Neuron (in vitro differentiated cells): ENCODE results near the gene WDFY4.

Experiments
- H2AFZ ChIP-seq: one replicate; pipeline ENCODE4 v1.6.1; 2013; ENCODE audit warnings: low read depth, mild to moderate bottlenecking, inconsistent platforms, low read length, moderate library complexity
- H3K27me3 ChIP-seq: one replicate; pipeline ENCODE4 v1.6.1; 2013; ENCODE audit warnings: low read length; ENCODE audit not compliant: insufficient read depth
- H3K36me3 ChIP-seq: one replicate; pipeline ENCODE4 v1.6.1; 2013; ENCODE audit warnings: low read length; ENCODE audit not compliant: insufficient read depth
- H3K4me1 ChIP-seq: one replicate; pipeline ENCODE4 v1.6.1; 2013; ENCODE audit warnings: low read length; ENCODE audit not compliant: insufficient read depth
- H3K4me3 ChIP-seq: 2 replicates; pipeline ENCODE4 v1.5.1; 2013; ENCODE audit warnings: mild to moderate bottlenecking, low read length, moderate library complexity
- H3K9me3 ChIP-seq: one replicate; pipeline ENCODE4 v1.6.1; 2013; ENCODE audit warnings: low read length

WDFY4 gene

GRCh38 chr10:48958598-48959190 lies 274.0 kb downstream of the WDFY4 start:
- Histone ChIP-seq H3K9me3 (no peaks in the 10 kb centered on the region), H3K36me3 (no peaks in the 10 kb centered on the region), H3K27me3 (no peaks in the 10 kb centered on the region), H3K4me3 (no peak overlapping the region), H3K4me1 (no peaks in the 10 kb centered on the region), H2AFZ (no peak overlapping the region)

GRCh38 chr10:48964038-48964437 lies 279.4 kb downstream of the WDFY4 start:
- no peaks in the 10 kb centered on the region for H3K27me3 ChIP-seq
- no peaks in the 10 kb centered on the region for H3K4me1 ChIP-seq
- H3K4me3 ChIP-seq, result no peak overlapping the region

GRCh38 chr10:48965460-48965859 lies 280.8 kb downstream of the WDFY4 start:
- no peaks in the 10 kb centered on the region for H3K27me3 ChIP-seq
- H3K4me1 ChIP-seq, result no peaks in the 10 kb centered on the region
- H3K36me3 ChIP-seq, result no peaks in the 10 kb centered on the region
- no peak overlapping the region for H3K4me3 ChIP-seq
- H3K9me3 ChIP-seq, result no peaks in the 10 kb centered on the region
- no peak overlapping the region for H2AFZ ChIP-seq

More at GRCh38 chr10:48964038-48964437, 279.4 kb downstream of the WDFY4 start:
- H3K9me3 ChIP-seq, result no peaks in the 10 kb centered on the region
- no peak overlapping the region for H2AFZ ChIP-seq
- H3K36me3 ChIP-seq, result no peaks in the 10 kb centered on the region

GRCh38 chr10:48968036-48968435 lies 283.4 kb downstream of the WDFY4 start:
- Histone ChIP-seq H3K9me3 (no peaks in the 10 kb centered on the region), H3K36me3 (no peaks in the 10 kb centered on the region)

GRCh38 chr10:48970046-48970445 lies 285.4 kb downstream of the WDFY4 start:
- H2AFZ ChIP-seq, result no peak overlapping the region
- H3K4me3 ChIP-seq, result no peak overlapping the region
- no peaks in the 10 kb centered on the region for H3K27me3 ChIP-seq
- no peaks in the 10 kb centered on the region for H3K36me3 ChIP-seq
- no peaks in the 10 kb centered on the region for H3K9me3 ChIP-seq
- H3K4me1 ChIP-seq, result no peaks in the 10 kb centered on the region

More at GRCh38 chr10:48968036-48968435, 283.4 kb downstream of the WDFY4 start:
- H3K27me3 ChIP-seq, result no peaks in the 10 kb centered on the region
- H3K4me3 ChIP-seq, result no peak overlapping the region
- no peak overlapping the region for H2AFZ ChIP-seq
- no peaks in the 10 kb centered on the region for H3K4me1 ChIP-seq

- Histone ChIP-seq H3K27me3 (no peaks in the 10 kb centered on the region), H3K4me1 (no peaks in the 10 kb centered on the region), H3K9me3 (no peaks in the 10 kb centered on the region), H2AFZ (no peak overlapping the region), H3K36me3 (no peaks in the 10 kb centered on the region), H3K4me3 (no peak overlapping the region)
Measured at GRCh38 chr10:48970654-48971053, 286.0 kb downstream of the WDFY4 start.

GRCh38 chr10:48973065-48973464 lies 288.4 kb downstream of the WDFY4 start:
- no peak overlapping the region for H2AFZ ChIP-seq

GRCh38 chr10:48974510-48975156 lies 290.0 kb downstream of the WDFY4 start:
- Histone ChIP-seq H2AFZ (no peak overlapping the region), H3K36me3 (no peaks in the 10 kb centered on the region), H3K9me3 (no peaks in the 10 kb centered on the region), H3K4me1 (no peaks in the 10 kb centered on the region), H3K27me3 (no peaks in the 10 kb centered on the region), H3K4me3 (no peak overlapping the region)

More at GRCh38 chr10:48973065-48973464, 288.4 kb downstream of the WDFY4 start:
- no peaks in the 10 kb centered on the region for H3K36me3 ChIP-seq
- H3K4me1 ChIP-seq, result no peaks in the 10 kb centered on the region
- no peaks in the 10 kb centered on the region for H3K27me3 ChIP-seq
- H3K4me3 ChIP-seq, result no peak overlapping the region
- H3K9me3 ChIP-seq, result no peaks in the 10 kb centered on the region

- H3K36me3 ChIP-seq, result no peaks in the 10 kb centered on the region
- H3K4me3 ChIP-seq, result no peak overlapping the region
- H2AFZ ChIP-seq, result no peak overlapping the region
- H3K4me1 ChIP-seq, result no peaks in the 10 kb centered on the region
- no peaks in the 10 kb centered on the region for H3K27me3 ChIP-seq
- no peaks in the 10 kb centered on the region for H3K9me3 ChIP-seq
Measured at GRCh38 chr10:48976196-48976595, 291.5 kb downstream of the WDFY4 start.

GRCh38 chr10:48978318-48978717 lies 293.6 kb downstream of the WDFY4 start:
- H3K27me3 ChIP-seq, result peaks cover 6% of the 10 kb centered on the region
- no peaks in the 10 kb centered on the region for H3K36me3 ChIP-seq
- no peak overlapping the region for H2AFZ ChIP-seq
- H3K9me3 ChIP-seq, result no peaks in the 10 kb centered on the region
- H3K4me1 ChIP-seq, result no peaks in the 10 kb centered on the region
- no peak overlapping the region for H3K4me3 ChIP-seq

- peaks cover 6% of the 10 kb centered on the region for H3K27me3 ChIP-seq
Measured at GRCh38 chr10:48981310-48981907, 296.7 kb downstream of the WDFY4 start.

GRCh38 chr10:48982584-48982983 lies 297.9 kb downstream of the WDFY4 start:
- no peak overlapping the region for H2AFZ ChIP-seq
- H3K4me3 ChIP-seq, result no peak overlapping the region
- no peaks in the 10 kb centered on the region for H3K36me3 ChIP-seq
- no peaks in the 10 kb centered on the region for H3K9me3 ChIP-seq
- no peaks in the 10 kb centered on the region for H3K4me1 ChIP-seq
- peaks cover 6% of the 10 kb centered on the region for H3K27me3 ChIP-seq

More at GRCh38 chr10:48981310-48981907, 296.7 kb downstream of the WDFY4 start:
- no peaks in the 10 kb centered on the region for H3K9me3 ChIP-seq
- no peaks in the 10 kb centered on the region for H3K4me1 ChIP-seq
- H3K36me3 ChIP-seq, result no peaks in the 10 kb centered on the region
- H2AFZ ChIP-seq, result no peak overlapping the region
- H3K4me3 ChIP-seq, result no peak overlapping the region

- Histone ChIP-seq H3K36me3 (no peaks in the 10 kb centered on the region), H3K27me3 (peaks cover 6% of the 10 kb centered on the region), H2AFZ (no peak overlapping the region), H3K4me1 (no peaks in the 10 kb centered on the region), H3K4me3 (no peak overlapping the region), H3K9me3 (no peaks in the 10 kb centered on the region)
Measured at GRCh38 chr10:48983648-48984351, 299.1 kb downstream of the WDFY4 start.
